ENCODE measurements around the gene ELAPOR1.
"Not testable (repeated sequence)": the region's sequence is repeated elsewhere in the genome, so short reads cannot be mapped to it uniquely, and the experiment has no call there.

ELAPOR1 gene

DNA sequence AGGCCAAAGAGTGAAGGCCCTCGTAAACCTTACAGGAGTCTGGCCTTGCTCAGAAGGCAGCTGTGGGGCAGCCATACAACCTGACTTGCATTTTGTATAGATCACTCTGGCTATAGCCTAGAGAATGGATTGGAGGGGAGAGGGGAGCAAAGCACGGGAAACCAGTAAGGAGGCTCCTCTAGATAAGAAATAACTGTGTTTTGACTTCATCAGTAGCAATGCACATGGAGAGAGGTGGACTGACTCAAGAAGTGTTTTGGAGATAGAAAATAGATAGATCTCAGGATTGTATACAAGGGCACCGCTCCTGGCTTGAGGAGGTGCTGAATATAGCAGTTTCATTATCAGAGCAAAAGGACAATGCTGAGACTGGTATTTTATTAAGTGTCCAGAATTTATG, 26.5 kb downstream of the ELAPOR1 start:
- Histone ChIP-seq H3K4me1 (ENCODE audit: control insufficient read depth, insufficient read depth, low read length) (peaks cover 9% of the 10 kb centered on the region), H3K9ac (ENCODE audit: low read length) (no peak overlapping the region), H3K27me3 (replicated peaks; ENCODE audit: control insufficient read depth, insufficient read depth, low read length) (no peaks in the 10 kb centered on the region), H3K36me3 (ENCODE audit: control insufficient read depth, insufficient read depth, low read length, severe bottlenecking) (no peaks in the 10 kb centered on the region), H3K4me3 (ENCODE audit: low read length) (no peak overlapping the region), H3K9me3 (ENCODE audit: control insufficient read depth, low read length) (no peaks in the 10 kb centered on the region)
- no peak for DNase-seq (ENCODE audit: low read depth)

DNA sequence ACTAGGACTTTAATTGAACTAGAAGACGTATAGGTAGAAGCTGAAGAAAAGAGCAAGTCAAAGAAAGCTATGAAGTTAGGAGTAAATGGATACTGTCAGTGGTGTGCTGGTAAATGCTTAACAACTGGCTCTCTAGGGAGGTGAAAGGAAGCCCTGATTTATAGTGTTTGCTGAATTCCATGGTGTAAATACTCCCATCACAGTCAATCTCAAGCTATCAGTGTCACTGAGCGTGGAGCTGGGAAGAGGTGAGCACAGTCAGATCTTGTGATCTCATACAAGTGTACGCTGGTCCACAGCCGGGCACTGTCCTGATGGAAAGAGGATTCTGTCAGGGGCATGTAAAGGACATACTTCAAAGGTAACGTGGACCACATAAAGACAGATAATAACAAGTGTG, 28.3 kb downstream of the ELAPOR1 start:
- H3K36me3 ChIP-seq (ENCODE audit: control insufficient read depth, insufficient read depth, low read length, severe bottlenecking), result no peaks in the 10 kb centered on the region
- no peaks in the 10 kb centered on the region for H3K27me3 ChIP-seq (replicated peaks; ENCODE audit: control insufficient read depth, insufficient read depth, low read length)
- H3K4me1 ChIP-seq (ENCODE audit: control insufficient read depth, insufficient read depth, low read length), result peaks cover 9% of the 10 kb centered on the region
- H3K9me3 ChIP-seq (ENCODE audit: control insufficient read depth, low read length), result no peaks in the 10 kb centered on the region
- no peak overlapping the region for H3K9ac ChIP-seq (ENCODE audit: low read length)
- H3K4me3 ChIP-seq (ENCODE audit: low read length), result no peak overlapping the region
- DNase-seq (ENCODE audit: low read depth), result no peak

GRCh38 chr1:109142725-109143124, 28.8 kb downstream of the ELAPOR1 start:
- not testable (repeated sequence) for H3K4me3 ChIP-seq (ENCODE audit: low read length); DNase-seq (ENCODE audit: low read depth); H3K4me1 ChIP-seq (ENCODE audit: control insufficient read depth, insufficient read depth, low read length); H3K9me3 ChIP-seq (ENCODE audit: control insufficient read depth, low read length); H3K9ac ChIP-seq (ENCODE audit: low read length); H3K27me3 ChIP-seq (replicated peaks; ENCODE audit: control insufficient read depth, insufficient read depth, low read length); H3K36me3 ChIP-seq (ENCODE audit: control insufficient read depth, insufficient read depth, low read length, severe bottlenecking)

DNA sequence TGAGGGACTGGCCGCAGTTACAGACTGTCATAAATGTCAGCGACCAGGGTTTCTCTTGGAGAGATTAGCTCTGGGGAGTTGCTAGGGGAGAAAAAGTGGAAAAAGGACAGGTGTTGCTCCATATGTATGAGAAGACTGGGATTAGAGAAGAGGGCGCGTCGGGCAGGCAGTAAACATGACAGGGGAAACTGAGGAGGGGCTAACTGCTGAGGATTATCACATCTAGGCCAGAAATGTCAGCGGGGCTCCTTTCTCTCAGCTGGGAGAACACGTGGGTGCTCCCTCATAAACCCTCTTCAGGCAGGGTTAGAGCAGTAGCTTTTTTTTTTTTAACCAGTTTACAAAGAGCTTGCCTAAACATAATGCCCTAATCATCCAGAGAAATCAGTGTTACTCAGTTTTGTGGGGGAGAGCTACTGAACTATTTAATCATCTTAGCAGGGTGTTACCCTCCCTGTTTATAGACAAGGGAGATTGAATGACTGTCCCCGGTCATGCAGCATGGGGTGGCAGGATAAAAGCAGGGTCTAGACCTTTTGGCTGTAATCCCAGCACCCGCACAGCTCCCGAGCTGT, 35.2 kb downstream of the ELAPOR1 start:
- peaks cover 16% of the 10 kb centered on the region for H3K4me1 ChIP-seq (ENCODE audit: control insufficient read depth, insufficient read depth, low read length)
- no peak overlapping the region for H3K9ac ChIP-seq (ENCODE audit: low read length)
- H3K4me3 ChIP-seq (ENCODE audit: low read length), result no peak overlapping the region
- H3K36me3 ChIP-seq (ENCODE audit: control insufficient read depth, insufficient read depth, low read length, severe bottlenecking), result no peaks in the 10 kb centered on the region
- no peak for DNase-seq (ENCODE audit: low read depth)
- no peaks in the 10 kb centered on the region for H3K9me3 ChIP-seq (ENCODE audit: control insufficient read depth, low read length)
- no peaks in the 10 kb centered on the region for H3K27me3 ChIP-seq (replicated peaks; ENCODE audit: control insufficient read depth, insufficient read depth, low read length)

DNA sequence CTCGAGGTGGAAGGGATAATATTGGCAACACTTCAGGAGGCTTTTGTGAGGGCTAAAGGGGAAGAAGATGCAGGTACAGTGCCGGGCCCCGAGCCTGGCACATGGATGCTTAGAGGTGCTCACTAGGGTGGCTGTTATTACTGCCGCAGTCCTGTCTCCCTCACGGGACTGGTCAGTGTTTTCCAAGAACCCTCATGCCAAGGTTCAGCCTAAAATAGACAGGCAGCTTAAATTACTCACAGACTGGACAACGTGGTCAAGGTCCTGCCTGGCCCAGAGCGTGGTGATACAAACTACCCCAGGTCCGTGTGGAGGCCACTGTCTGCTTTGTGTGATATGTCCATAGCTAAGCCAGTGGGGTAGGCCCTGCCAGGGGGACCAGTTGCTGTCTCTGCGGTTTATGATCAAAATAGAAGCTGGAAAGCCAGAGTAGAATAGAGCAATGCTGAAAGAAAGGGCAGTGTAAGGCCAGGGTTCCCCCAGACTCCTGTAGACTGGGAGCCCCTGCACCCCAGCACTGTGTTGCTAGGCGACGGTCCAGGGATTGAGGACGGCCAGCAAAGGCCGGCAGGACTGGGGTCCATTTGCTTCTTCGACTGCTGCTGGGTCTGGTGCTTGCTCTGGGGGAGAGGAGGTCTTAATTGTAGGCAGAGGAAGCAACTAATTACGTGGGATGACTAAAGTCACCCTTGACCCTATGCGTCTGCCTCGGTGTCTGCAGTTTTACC, 36.1 kb downstream of the ELAPOR1 start:
- Histone ChIP-seq H3K4me3 (ENCODE audit: low read length) (no peak overlapping the region), H3K27me3 (replicated peaks; ENCODE audit: control insufficient read depth, insufficient read depth, low read length) (no peaks in the 10 kb centered on the region)
- no peak for DNase-seq (ENCODE audit: low read depth)

DNA sequence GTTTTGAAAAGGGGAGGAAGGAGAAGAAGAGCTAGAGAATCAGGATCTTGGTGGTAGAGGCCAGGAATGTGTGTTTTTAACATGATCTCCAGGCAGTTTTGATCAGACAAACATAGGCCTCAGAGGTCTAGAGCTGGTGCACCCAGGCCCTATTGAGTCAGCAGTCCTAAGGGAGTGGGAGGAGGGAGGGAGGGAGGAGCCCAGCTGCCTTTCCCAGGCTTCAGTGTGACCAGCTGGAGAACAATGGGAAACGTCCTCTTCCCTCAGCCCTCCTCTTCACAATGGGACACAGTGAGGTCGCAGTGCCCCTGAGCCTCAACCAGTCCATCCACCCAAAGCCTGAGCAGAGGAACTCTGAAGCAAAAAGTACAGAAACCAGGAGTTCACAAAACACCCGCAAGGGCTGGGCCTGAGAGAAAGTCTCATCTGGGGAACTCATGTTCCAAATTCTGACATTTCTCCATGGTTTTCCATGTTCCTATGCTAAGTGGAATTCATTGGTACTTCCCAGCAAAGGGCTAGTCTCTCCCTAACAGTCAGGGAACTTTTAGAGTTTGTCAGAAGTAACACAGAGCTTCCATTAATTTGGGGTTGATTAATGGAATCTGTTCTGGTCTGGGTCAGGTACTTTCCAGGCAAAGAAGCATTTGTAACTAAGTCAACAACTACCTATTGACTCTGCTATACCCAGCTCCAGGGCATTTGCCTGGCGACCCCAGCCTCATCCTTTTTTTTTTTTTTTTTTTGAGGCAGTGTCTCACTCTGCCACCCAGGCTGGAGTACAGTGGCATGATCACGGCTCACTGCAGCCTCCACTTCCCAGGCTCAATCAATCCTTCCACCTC, 37.5 kb downstream of the ELAPOR1 start:
- no peaks in the 10 kb centered on the region for H3K36me3 ChIP-seq (ENCODE audit: control insufficient read depth, insufficient read depth, low read length, severe bottlenecking)
- peaks cover 16% of the 10 kb centered on the region for H3K4me1 ChIP-seq (ENCODE audit: control insufficient read depth, insufficient read depth, low read length)
- peak; percentile 61 for DNase-seq (ENCODE audit: low read depth)
- H3K9ac ChIP-seq (ENCODE audit: low read length), result peak overlapping the region; percentile 45
- no peak overlapping the region for H3K4me3 ChIP-seq (ENCODE audit: low read length)
- H3K9me3 ChIP-seq (ENCODE audit: control insufficient read depth, low read length), result no peaks in the 10 kb centered on the region
- H3K27me3 ChIP-seq (replicated peaks; ENCODE audit: control insufficient read depth, insufficient read depth, low read length), result no peaks in the 10 kb centered on the region

More for the DNA sequence above, 36.1 kb downstream of the ELAPOR1 start:
- Histone ChIP-seq H3K9me3 (ENCODE audit: control insufficient read depth, low read length) (no peaks in the 10 kb centered on the region), H3K4me1 (ENCODE audit: control insufficient read depth, insufficient read depth, low read length) (peaks cover 16% of the 10 kb centered on the region), H3K9ac (ENCODE audit: low read length) (no peak overlapping the region), H3K36me3 (ENCODE audit: control insufficient read depth, insufficient read depth, low read length, severe bottlenecking) (no peaks in the 10 kb centered on the region)

- H3K9ac ChIP-seq (ENCODE audit: low read length), result no peak overlapping the region
- no peaks in the 10 kb centered on the region for H3K36me3 ChIP-seq (ENCODE audit: control insufficient read depth, insufficient read depth, low read length, severe bottlenecking)
- no peak for DNase-seq (ENCODE audit: low read depth)
- H3K4me3 ChIP-seq (ENCODE audit: low read length), result no peak overlapping the region
- H3K4me1 ChIP-seq (ENCODE audit: control insufficient read depth, insufficient read depth, low read length), result peaks cover 16% of the 10 kb centered on the region
- no peaks in the 10 kb centered on the region for H3K27me3 ChIP-seq (replicated peaks; ENCODE audit: control insufficient read depth, insufficient read depth, low read length)
- no peaks in the 10 kb centered on the region for H3K9me3 ChIP-seq (ENCODE audit: control insufficient read depth, low read length)
Observed at GRCh38 chr1:109152196-109152595, 38.3 kb downstream of the ELAPOR1 start.

- H3K27me3 ChIP-seq (replicated peaks; ENCODE audit: control insufficient read depth, insufficient read depth, low read length), result no peaks in the 10 kb centered on the region
- H3K36me3 ChIP-seq (ENCODE audit: control insufficient read depth, insufficient read depth, low read length, severe bottlenecking), result no peaks in the 10 kb centered on the region
- H3K9me3 ChIP-seq (ENCODE audit: control insufficient read depth, low read length), result no peaks in the 10 kb centered on the region
- no peak overlapping the region for H3K4me3 ChIP-seq (ENCODE audit: low read length)
- no peak for DNase-seq (ENCODE audit: low read depth)
- no peak overlapping the region for H3K9ac ChIP-seq (ENCODE audit: low read length)
- H3K4me1 ChIP-seq (ENCODE audit: control insufficient read depth, insufficient read depth, low read length), result peaks cover 7% of the 10 kb centered on the region
Observed at GRCh38 chr1:109156916-109157385, 43.0 kb downstream of the ELAPOR1 start.

DNA sequence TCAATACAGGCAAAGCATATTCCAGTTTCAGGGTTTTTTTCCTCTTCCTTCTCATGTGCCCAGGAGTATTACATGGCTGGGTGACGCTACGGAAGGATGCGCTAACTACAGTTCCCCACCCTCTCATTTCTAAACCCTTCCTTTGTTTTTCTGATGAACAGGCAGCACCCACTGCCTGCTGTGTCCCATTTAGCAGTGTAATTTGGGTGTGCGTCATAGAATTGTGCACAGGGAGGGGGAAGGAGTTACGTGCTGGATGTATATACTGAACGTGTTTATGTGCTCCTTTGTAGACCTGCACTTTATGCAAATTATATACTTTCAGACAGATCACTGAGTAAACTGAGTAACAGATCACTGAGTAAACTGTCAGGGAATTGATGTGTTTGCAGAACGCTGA, 44.5 kb downstream of the ELAPOR1 start:
- Histone ChIP-seq H3K27me3 (replicated peaks; ENCODE audit: control insufficient read depth, insufficient read depth, low read length) (no peaks in the 10 kb centered on the region), H3K36me3 (ENCODE audit: control insufficient read depth, insufficient read depth, low read length, severe bottlenecking) (no peaks in the 10 kb centered on the region), H3K4me1 (ENCODE audit: control insufficient read depth, insufficient read depth, low read length) (peaks cover 20% of the 10 kb centered on the region), H3K9ac (ENCODE audit: low read length) (no peak overlapping the region), H3K9me3 (ENCODE audit: control insufficient read depth, low read length) (no peaks in the 10 kb centered on the region), H3K4me3 (ENCODE audit: low read length) (no peak overlapping the region)
- DNase-seq (ENCODE audit: low read depth), result no peak

GRCh38 chr1:109159326-109159725, 45.4 kb downstream of the ELAPOR1 start:
- no peaks in the 10 kb centered on the region for H3K36me3 ChIP-seq (ENCODE audit: control insufficient read depth, insufficient read depth, low read length, severe bottlenecking)
- no peaks in the 10 kb centered on the region for H3K27me3 ChIP-seq (replicated peaks; ENCODE audit: control insufficient read depth, insufficient read depth, low read length)
- no peaks in the 10 kb centered on the region for H3K9me3 ChIP-seq (ENCODE audit: control insufficient read depth, low read length)
- H3K9ac ChIP-seq (ENCODE audit: low read length), result no peak overlapping the region
- DNase-seq (ENCODE audit: low read depth), result no peak
- H3K4me1 ChIP-seq (ENCODE audit: control insufficient read depth, insufficient read depth, low read length), result peaks cover 23% of the 10 kb centered on the region
- H3K4me3 ChIP-seq (ENCODE audit: low read length), result no peak overlapping the region

- no peaks in the 10 kb centered on the region for H3K36me3 ChIP-seq (ENCODE audit: control insufficient read depth, insufficient read depth, low read length, severe bottlenecking)
- DNase-seq (ENCODE audit: low read depth), result no peak
Observed at GRCh38 chr1:109160071-109160840, 46.3 kb downstream of the ELAPOR1 start.

More at GRCh38 chr1:109160071-109160840, 46.3 kb downstream of the ELAPOR1 start:
- Histone ChIP-seq H3K4me3 (ENCODE audit: low read length) (no peak overlapping the region), H3K4me1 (ENCODE audit: control insufficient read depth, insufficient read depth, low read length) (peaks cover 23% of the 10 kb centered on the region), H3K9me3 (ENCODE audit: control insufficient read depth, low read length) (no peaks in the 10 kb centered on the region), H3K9ac (ENCODE audit: low read length) (no peak overlapping the region), H3K27me3 (replicated peaks; ENCODE audit: control insufficient read depth, insufficient read depth, low read length) (no peaks in the 10 kb centered on the region)

Data from adipocyte (in vitro differentiated cells).